A673 (cell line): Measurements from ENCODE around the gene HMCES. TPM values are rescaled to one million over a fixed set of nuclear protein-coding genes. Genes with fewer than 3 reads are reported as not detected.

Experiments used
- BruUV-seq: library from RNA; stranded (reverse); fragments of 400-500 nt; replicated peaks from 2 replicates; lab custom pipeline; 2021; lab: Mats Ljungman, UMichigan
- CTCF ChIA-PET: fragments of 300-600 bp; sonication (Branson Sonifier 250); formaldehyde crosslinking; loops from one replicate; lab custom pipeline; 2022; ENCODE audit warnings: antibody characterized with exemption; lab: Charles Lee
- POLR2A ChIA-PET: fragments of 300-600 bp; sonication (Branson Sonifier 250); formaldehyde crosslinking; loops from one replicate; lab custom pipeline; 2022; ENCODE audit warnings: antibody characterized with exemption; ENCODE audit not compliant: low non-redundant PET; lab: Charles Lee
- DNase-seq: peaks from one replicate; pipeline ENCODE4 v3.0.0-alpha.2; 2015; ENCODE audit warnings: low spot score
- H3K27ac ChIP-seq: fragments of 200-600 bp; sonication (generic); 2 replicates; pipeline ENCODE4 v1.5.1; 2016; ENCODE audit warnings: mixed run types, low read depth, mild to moderate bottlenecking, mixed read lengths, antibody characterized with exemption, low read length; ENCODE audit not compliant: poor library complexity, severe bottlenecking
- H3K27me3 ChIP-seq: fragments of 200-600 bp; sonication (generic); replicated peaks from 2 replicates; pipeline ENCODE4 v1.6.1; 2017; ENCODE audit warnings: mixed run types, low read depth, mild to moderate bottlenecking, mixed read lengths, antibody characterized with exemption, low read length; ENCODE audit not compliant: insufficient read depth, poor library complexity
- H3K36me3 ChIP-seq: fragments of 200-600 bp; sonication (generic); 2 replicates; pipeline ENCODE4 v1.6.1; 2016; ENCODE audit warnings: mixed run types, mild to moderate bottlenecking, mixed read lengths, antibody characterized with exemption, low read length; ENCODE audit not compliant: insufficient read depth, poor library complexity, severe bottlenecking
- H3K4me1 ChIP-seq: fragments of 200-600 bp; sonication (generic); 2 replicates; pipeline ENCODE4 v1.6.1; 2017; ENCODE audit warnings: mixed run types, mild to moderate bottlenecking, mixed read lengths, antibody characterized with exemption, low read length; ENCODE audit not compliant: insufficient read depth, poor library complexity, severe bottlenecking
- H3K4me3 ChIP-seq: fragments of 200-600 bp; sonication (generic); 2 replicates; pipeline ENCODE4 v1.5.1; 2016; ENCODE audit warnings: low read depth, mixed run types, mild to moderate bottlenecking, mixed read lengths, low read length; ENCODE audit not compliant: poor library complexity, severe bottlenecking
- H3K9me3 ChIP-seq: fragments of 200-600 bp; sonication (generic); 2 replicates; pipeline ENCODE4 v1.6.1; 2016; ENCODE audit warnings: mixed run types, low read depth, mild to moderate bottlenecking, mixed read lengths, antibody characterized with exemption, low read length; ENCODE audit not compliant: poor library complexity, severe bottlenecking
- EZH2 ChIP-seq: fragments of 200-600 bp; sonication (generic); IDR thresholded peaks from 2 replicates; pipeline ENCODE4 v1.6.1; 2017; ENCODE audit warnings: borderline replicate concordance, low read depth, mild to moderate bottlenecking, mixed read lengths, antibody characterized with exemption, low read length; ENCODE audit not compliant: poor library complexity, severe bottlenecking
- intact Hi-C: fragments of 100-400 bp; cut with micrococcal nuclease; formaldehyde crosslinking; loops from one replicate; pipeline ENCODE4 v1.10.0; 2022; ENCODE audit not compliant: unreplicated experiment
- total RNA-seq: library from RNA; stranded (reverse); gene quantifications from 2 replicates; pipeline ENCODE4 v1.2.3, GENCODE V29; 2021
- TF ChIP-seq, protein P1 (sequence below): fragments of 300-800, 200-600 bp; sonication (generic); conservative IDR thresholded peaks from 2 replicates; pipeline ENCODE4 v1.5.1; 2017; ENCODE audit warnings: low read depth, mild to moderate bottlenecking, antibody characterized with exemption, low read length, moderate library complexity, mixed read lengths

Gene HMCES
- total RNA-seq, 1 experiment from 2014 or later, result 52.2 TPM

DNA sequence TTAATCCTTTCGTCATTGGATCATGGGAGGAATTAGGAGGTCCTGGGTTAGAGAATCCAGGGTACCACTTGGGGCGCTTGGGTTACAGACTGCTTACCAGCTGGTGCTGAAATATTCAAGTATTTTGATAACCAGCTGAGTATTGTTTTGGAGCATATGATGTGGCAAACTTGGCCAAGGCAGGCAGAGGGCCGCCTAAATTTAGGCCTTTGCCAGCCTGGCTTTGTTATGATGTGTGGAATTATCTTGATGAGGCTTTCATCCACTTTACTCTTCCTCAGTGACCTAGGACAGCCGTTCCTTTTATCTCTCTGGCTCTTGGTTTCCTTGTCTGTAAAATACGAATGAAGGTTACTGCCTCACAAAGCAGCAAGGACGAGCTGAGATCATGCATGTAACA is 22.4 kb upstream of the HMCES start:
- no TSS peak for BruUV-seq
- TF ChIP-seq, protein P1, sequence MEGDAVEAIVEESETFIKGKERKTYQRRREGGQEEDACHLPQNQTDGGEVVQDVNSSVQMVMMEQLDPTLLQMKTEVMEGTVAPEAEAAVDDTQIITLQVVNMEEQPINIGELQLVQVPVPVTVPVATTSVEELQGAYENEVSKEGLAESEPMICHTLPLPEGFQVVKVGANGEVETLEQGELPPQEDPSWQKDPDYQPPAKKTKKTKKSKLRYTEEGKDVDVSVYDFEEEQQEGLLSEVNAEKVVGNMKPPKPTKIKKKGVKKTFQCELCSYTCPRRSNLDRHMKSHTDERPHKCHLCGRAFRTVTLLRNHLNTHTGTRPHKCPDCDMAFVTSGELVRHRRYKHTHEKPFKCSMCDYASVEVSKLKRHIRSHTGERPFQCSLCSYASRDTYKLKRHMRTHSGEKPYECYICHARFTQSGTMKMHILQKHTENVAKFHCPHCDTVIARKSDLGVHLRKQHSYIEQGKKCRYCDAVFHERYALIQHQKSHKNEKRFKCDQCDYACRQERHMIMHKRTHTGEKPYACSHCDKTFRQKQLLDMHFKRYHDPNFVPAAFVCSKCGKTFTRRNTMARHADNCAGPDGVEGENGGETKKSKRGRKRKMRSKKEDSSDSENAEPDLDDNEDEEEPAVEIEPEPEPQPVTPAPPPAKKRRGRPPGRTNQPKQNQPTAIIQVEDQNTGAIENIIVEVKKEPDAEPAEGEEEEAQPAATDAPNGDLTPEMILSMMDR, result no peak
- TF ChIP-seq EZH2, result no peak
- Histone ChIP-seq H3K9me3 (no peaks in the 10 kb centered on the region), H3K4me1 (no peaks in the 10 kb centered on the region), H3K27me3 (no peaks in the 10 kb centered on the region), H3K27ac (no peak overlapping the region), H3K4me3 (no peak overlapping the region), H3K36me3 (peaks cover 84% of the 10 kb centered on the region)
- CTCF ChIA-PET, result no interaction called here
- intact Hi-C loops, result no loop called here
- no peak for DNase-seq
- POLR2A ChIA-PET, result no interaction called here

DNA sequence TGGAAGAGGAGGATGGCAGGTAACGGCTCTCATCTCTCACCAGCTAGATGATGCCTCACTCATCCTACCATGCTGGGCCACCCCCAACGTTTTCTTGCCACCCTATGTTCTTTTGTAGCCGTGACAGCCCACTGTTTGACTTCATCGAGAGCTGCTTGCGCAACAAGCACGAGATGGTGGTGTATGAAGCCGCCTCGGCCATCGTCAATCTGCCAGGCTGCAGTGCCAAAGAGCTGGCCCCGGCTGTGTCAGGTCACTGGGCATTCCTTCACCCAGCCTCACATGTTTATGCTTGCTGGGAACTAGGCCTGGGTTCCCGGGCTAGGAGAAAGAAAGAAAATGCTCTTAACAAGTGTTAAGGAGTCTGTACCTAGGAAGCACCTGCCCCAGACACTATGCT is 21.1 kb upstream of the HMCES start:
- TF ChIP-seq, protein P1, result no peak
- no peak for TF ChIP-seq EZH2
- intact Hi-C loops, result no loop called here
- Histone ChIP-seq H3K4me3 (no peak overlapping the region), H3K27me3 (no peaks in the 10 kb centered on the region), H3K27ac (no peak overlapping the region), H3K9me3 (no peaks in the 10 kb centered on the region), H3K4me1 (no peaks in the 10 kb centered on the region), H3K36me3 (peaks cover 85% of the 10 kb centered on the region)
- DNase-seq, result no peak
- ChIA-PET CTCF (no interaction called here), POLR2A (no interaction called here)
- BruUV-seq, result no TSS peak

DNA sequence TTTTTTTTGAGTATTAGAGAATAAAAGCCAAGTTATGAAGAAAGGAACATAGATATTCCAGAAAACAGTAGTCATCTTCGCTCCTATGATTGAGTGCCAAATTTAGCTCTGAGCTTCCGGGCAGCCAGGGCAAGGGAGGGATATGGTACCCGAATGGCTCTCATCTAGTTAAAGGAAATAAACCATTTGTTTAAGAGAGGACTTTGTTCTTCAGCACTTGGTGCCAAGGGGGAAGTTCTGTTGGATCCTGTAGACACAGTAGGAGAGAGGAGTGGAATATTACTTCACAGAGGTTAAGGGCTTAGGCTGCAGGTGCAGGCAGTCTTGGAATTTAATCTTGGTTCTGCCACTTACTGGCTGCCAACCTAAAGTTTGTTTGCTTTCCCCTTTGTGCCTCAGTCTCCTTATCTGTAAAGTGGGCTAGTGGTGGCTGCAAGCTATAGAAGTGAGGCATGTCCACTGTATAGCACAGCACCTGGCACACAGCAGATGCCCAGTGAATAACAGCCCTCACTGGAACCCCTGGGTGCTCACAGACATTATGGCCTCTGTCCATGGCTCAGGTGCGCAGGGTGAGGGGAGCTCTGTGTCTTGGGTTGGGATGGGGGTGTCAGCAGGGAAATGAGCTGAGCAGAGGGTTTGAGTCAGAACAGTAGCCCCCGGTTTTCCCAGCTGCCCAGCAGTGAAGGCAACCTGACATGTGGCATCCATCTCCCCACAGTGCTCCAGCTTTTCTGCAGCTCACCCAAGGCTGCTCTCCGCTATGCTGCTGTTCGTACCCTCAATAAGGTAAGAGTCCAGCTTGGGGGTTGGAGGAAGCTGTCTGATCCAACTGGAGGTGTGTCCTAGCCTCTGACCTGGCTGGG is 18.8 kb upstream of the HMCES start:
- Histone ChIP-seq H3K27me3 (no peaks in the 10 kb centered on the region), H3K36me3 (peaks cover 83% of the 10 kb centered on the region), H3K4me1 (no peaks in the 10 kb centered on the region), H3K4me3 (no peak overlapping the region), H3K27ac (no peak overlapping the region), H3K9me3 (no peaks in the 10 kb centered on the region)
- ChIA-PET CTCF (no interaction called here), POLR2A (no interaction called here)
- BruUV-seq, result no TSS peak
- no peak for TF ChIP-seq EZH2
- DNase-seq, result no peak
- intact Hi-C loops, result no loop called here

DNA sequence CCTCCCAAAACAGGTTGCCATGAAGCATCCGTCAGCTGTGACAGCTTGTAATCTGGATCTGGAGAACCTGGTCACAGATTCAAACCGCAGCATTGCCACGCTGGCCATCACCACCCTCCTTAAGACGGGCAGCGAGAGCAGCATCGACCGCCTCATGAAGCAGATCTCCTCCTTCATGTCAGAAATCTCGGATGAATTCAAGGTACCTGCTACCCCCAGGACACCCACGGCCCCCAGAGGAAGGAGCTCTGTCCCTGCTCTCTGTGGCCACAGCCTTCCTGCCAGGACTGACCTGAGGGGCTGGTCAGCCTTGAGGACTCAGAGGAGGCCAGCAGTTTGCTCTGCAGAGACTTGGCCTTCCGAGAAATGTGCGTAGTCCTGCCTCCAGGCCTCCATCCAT is 18.1 kb upstream of the HMCES start:
- H3K27me3 ChIP-seq, result no peaks in the 10 kb centered on the region
- DNase-seq, result no peak
- intact Hi-C loops, result no loop called here
- POLR2A ChIA-PET, result no interaction called here
- H3K27ac ChIP-seq, result no peak overlapping the region
- TF ChIP-seq EZH2, result no peak
- TF ChIP-seq, protein P1, result no peak
- H3K9me3 ChIP-seq, result no peaks in the 10 kb centered on the region
- CTCF ChIA-PET, result no interaction called here
- peaks cover 86% of the 10 kb centered on the region for H3K36me3 ChIP-seq
- no TSS peak for BruUV-seq
- H3K4me3 ChIP-seq, result no peak overlapping the region
- no peaks in the 10 kb centered on the region for H3K4me1 ChIP-seq
